IMR-90 (cell line): Measurements from ENCODE around the gene ABCA7. TPM values are rescaled to one million over a fixed set of nuclear protein-coding genes. Genes with fewer than 3 reads are reported as not detected.

Source experiments
- ATAC-seq: fragments of 200-7000 bp; cut with Tn5 transposase; 2 replicates; pipeline ENCODE4 v1.9.1; 2020; ENCODE audit warnings: low read depth, mild to moderate bottlenecking, moderate library complexity
- BruUV-seq: library from RNA; stranded (reverse); fragments of 400-500 nt; replicated peaks from 2 replicates; lab custom pipeline; 2021; lab: Mats Ljungman, UMichigan
- CTCF ChIA-PET: fragments of 300-600 bp; formaldehyde crosslinking; extraction: SDS; loops from one replicate; lab custom pipeline; 2021; ENCODE audit warnings: antibody characterized with exemption; lab: Yijun Ruan, JAX
- POLR2A ChIA-PET: fragments of 300-600 bp; sonication (Branson Sonifier 250); formaldehyde crosslinking; loops from one replicate; lab custom pipeline; 2022; ENCODE audit warnings: antibody characterized with exemption; ENCODE audit not compliant: unreplicated experiment; lab: Charles Lee
- DNase-seq: peaks from one replicate; pipeline ENCODE4 v3.0.0; 2013
- H2AFZ ChIP-seq: replicated peaks from 2 replicates; pipeline ENCODE3; 2013; ENCODE audit warnings: low read length, mild to moderate bottlenecking; ENCODE audit not compliant: poor library complexity
- H2AK5ac ChIP-seq: 2 replicates; pipeline ENCODE4 v1.6.1; 2013; ENCODE audit warnings: low read depth, low read length, inconsistent platforms
- H2AK9ac ChIP-seq: replicated peaks from 2 replicates; pipeline ENCODE3; 2013; ENCODE audit warnings: mild to moderate bottlenecking, low read depth, low read length, moderate library complexity; ENCODE audit not compliant: poor library complexity
- H2BK120ac ChIP-seq: 2 replicates; pipeline ENCODE4 v1.6.1; 2013; ENCODE audit warnings: low read depth, low read length, inconsistent platforms
- H2BK15ac ChIP-seq: 3 replicates; pipeline ENCODE4 v1.6.1; 2013; ENCODE audit warnings: low read depth, low read length, inconsistent platforms
- H2BK20ac ChIP-seq: 2 replicates; pipeline ENCODE4 v1.6.1; 2013; ENCODE audit warnings: low read depth, mild to moderate bottlenecking, inconsistent platforms, low read length, moderate library complexity
- H2BK5ac ChIP-seq: 2 replicates; pipeline ENCODE4 v1.6.1; 2013; ENCODE audit warnings: mild to moderate bottlenecking, low read depth, low read length, inconsistent platforms; ENCODE audit not compliant: poor library complexity, severe bottlenecking
- H3K14ac ChIP-seq: replicated peaks from 2 replicates; pipeline ENCODE4 v1.6.1; 2013; ENCODE audit warnings: low read depth, low read length, inconsistent platforms
- H3K18ac ChIP-seq: 2 replicates; pipeline ENCODE4 v1.6.1; 2013; ENCODE audit warnings: low read depth, low read length, control low read depth
- H3K23ac ChIP-seq: 2 replicates; pipeline ENCODE4 v1.6.1; 2013; ENCODE audit warnings: low read depth, low read length, inconsistent platforms
- H3K27ac ChIP-seq: 2 replicates; pipeline ENCODE4 v1.5.1; 2013; ENCODE audit warnings: mild to moderate bottlenecking, control low read depth, low read length; ENCODE audit not compliant: insufficient read depth
- H3K27me3 ChIP-seq: 2 replicates; pipeline ENCODE4 v1.6.1; 2013; ENCODE audit warnings: low read length; ENCODE audit not compliant: control insufficient read depth, insufficient read depth
- H3K36me3 ChIP-seq: 2 replicates; pipeline ENCODE4 v1.6.1; 2013; ENCODE audit warnings: low read length, mixed read lengths; ENCODE audit not compliant: control insufficient read depth, insufficient read depth
- H3K4ac ChIP-seq: 2 replicates; pipeline ENCODE4 v1.6.1; 2013; ENCODE audit warnings: low read depth, low read length, inconsistent platforms
- H3K4me1 ChIP-seq: 2 replicates; pipeline ENCODE4 v1.6.1; 2013; ENCODE audit warnings: low read length, mixed read lengths; ENCODE audit not compliant: control insufficient read depth, insufficient read depth
- H3K4me2 ChIP-seq: 2 replicates; pipeline ENCODE4 v1.6.1; 2013; ENCODE audit warnings: low read depth, mild to moderate bottlenecking, control low read depth, low read length, moderate library complexity
- H3K4me3 ChIP-seq: 2 replicates; pipeline ENCODE4 v1.5.1; 2013; ENCODE audit warnings: low read depth, mild to moderate bottlenecking, control low read depth, low read length, moderate library complexity; ENCODE audit not compliant: insufficient read depth
- H3K56ac ChIP-seq: 2 replicates; pipeline ENCODE4 v1.6.1; 2013; ENCODE audit warnings: low read length, inconsistent platforms; ENCODE audit not compliant: insufficient read depth; ENCODE audit errors: extremely low read depth
- H3K79me1 ChIP-seq, 2 experiments: 2 replicates each; pipeline ENCODE4 v1.6.1; 2013; ENCODE audit warnings: low read length in 2 of 2, inconsistent platforms in 1 of 2, low read depth in 1 of 2
- H3K9ac ChIP-seq: 2 replicates; pipeline ENCODE4 v1.6.1; 2013; ENCODE audit warnings: low read depth, low read length, control low read depth
- H3K9me1 ChIP-seq: 2 replicates; pipeline ENCODE4 v1.6.1; 2013; ENCODE audit warnings: low read length, inconsistent platforms; ENCODE audit not compliant: insufficient read depth
- H3K9me3 ChIP-seq: 2 replicates; pipeline ENCODE4 v1.6.1; 2013; ENCODE audit warnings: low read length; ENCODE audit not compliant: control insufficient read depth, insufficient read depth
- H4K20me1 ChIP-seq: 2 replicates; pipeline ENCODE4 v1.6.1; 2013; ENCODE audit warnings: low read length, inconsistent platforms; ENCODE audit not compliant: insufficient read depth
- H4K5ac ChIP-seq: 2 replicates; pipeline ENCODE4 v1.6.1; 2013; ENCODE audit warnings: mild to moderate bottlenecking, low read depth, low read length, control low read depth
- H4K8ac ChIP-seq, 2 experiments: 2 replicates each; pipeline ENCODE4 v1.6.1; 2013; ENCODE audit warnings: low read depth in 2 of 2, low read length in 2 of 2, control low read depth in 1 of 2, inconsistent platforms in 1 of 2
- H4K91ac ChIP-seq: 2 replicates; pipeline ENCODE4 v1.6.1; 2013; ENCODE audit warnings: low read depth, low read length, inconsistent platforms; ENCODE audit not compliant: insufficient read depth
- BHLHE40 ChIP-seq: fragments of 150-350 bp; IDR thresholded peaks from 2 replicates; pipeline ENCODE4 v1.6.1; 2016; ENCODE audit warnings: mild to moderate bottlenecking, low read depth, low read length
- CEBPB ChIP-seq: IDR thresholded peaks from 2 replicates; pipeline ENCODE4 v1.6.1; 2012; ENCODE audit warnings: low read depth, low read length, improper control_type of control experiment
- CHD1 ChIP-seq: IDR thresholded peaks from 2 replicates; pipeline ENCODE4 v1.6.1; 2012; ENCODE audit warnings: low read depth, low read length, improper control_type of control experiment
- CTCF ChIP-seq: conservative IDR thresholded peaks from 2 replicates; pipeline ENCODE4 v1.5.1; 2012; ENCODE audit warnings: mild to moderate bottlenecking, low read depth, low read length, improper control_type of control experiment
- ELK1 ChIP-seq: fragments of 150-350 bp; IDR thresholded peaks from 2 replicates; pipeline ENCODE4 v1.6.1; 2016; ENCODE audit warnings: low read depth, mild to moderate bottlenecking, low read length, moderate library complexity, borderline replicate concordance
- FOS ChIP-seq: fragments of 150-350 bp; IDR thresholded peaks from 2 replicates; pipeline ENCODE4 v1.6.1; 2016; ENCODE audit warnings: low read depth, low read length
- MAZ ChIP-seq: IDR thresholded peaks from 2 replicates; pipeline ENCODE4 v1.6.1; 2012; ENCODE audit warnings: low read depth, mild to moderate bottlenecking, low read length, improper control_type of control experiment, moderate library complexity, borderline replicate concordance
- MXI1 ChIP-seq: IDR thresholded peaks from 2 replicates; pipeline ENCODE4 v1.6.1; 2012; ENCODE audit warnings: low read depth, mild to moderate bottlenecking, low read length, moderate library complexity, borderline replicate concordance
- RAD21 ChIP-seq: IDR thresholded peaks from 2 replicates; pipeline ENCODE4 v1.6.1; 2012; ENCODE audit warnings: low read length, improper control_type of control experiment
- RCOR1 ChIP-seq: IDR thresholded peaks from 2 replicates; pipeline ENCODE4 v1.6.1; 2012; ENCODE audit warnings: mild to moderate bottlenecking, low read length, improper control_type of control experiment; ENCODE audit not compliant: insufficient replicate concordance
- RFX5 ChIP-seq: IDR thresholded peaks from 2 replicates; pipeline ENCODE4 v1.8.0; 2012; ENCODE audit warnings: low read depth, mild to moderate bottlenecking, low read length, moderate library complexity
- SMC3 ChIP-seq: fragments of 150-350 bp; IDR thresholded peaks from 2 replicates; pipeline ENCODE4 v1.6.1; 2016; ENCODE audit warnings: low read depth, mild to moderate bottlenecking, antibody characterized with exemption, low read length, moderate library complexity
- USF2 ChIP-seq: fragments of 150-350 bp; IDR thresholded peaks from 2 replicates; pipeline ENCODE4 v1.6.1; 2017; ENCODE audit warnings: mild to moderate bottlenecking, antibody characterized with exemption, low read length, low read depth
- WGBS, 2 experiments: methylation state at CpG; one replicate each; pipeline versions ENCODE4 v1.1.5 to v1.1.7; 2013; ENCODE audit warnings: missing lambda C conversion rate in 2 of 2; ENCODE audit not compliant: insufficient read length in 1 of 2; ENCODE audit errors: extremely low coverage in 2 of 2; 5-methylcytosine and 5-hydroxymethylcytosine counted together
- dilution Hi-C: fragments of 300-500 bp; cut with HindIII; formaldehyde crosslinking; loops from one replicate; pipeline ENCODE4 v1.14.3; 2018; ENCODE audit warnings: low sequenced_read_pairs; ENCODE audit not compliant: unreplicated experiment
- in situ Hi-C: fragments of 300-500 bp; cut with MboI; formaldehyde crosslinking; loops from 3 replicates; pipeline ENCODE4 v1.14.3; 2019; ENCODE audit warnings: low sequenced_read_pairs, inconsistent platforms, mixed read lengths
- intact Hi-C: fragments of 100-400 bp; cut with micrococcal nuclease; formaldehyde crosslinking; loops from 2 replicates; pipeline ENCODE4 v1.10.0; 2022
- polyA plus RNA-seq, 3 experiments: library from polyadenylated mRNA; depleted of rRNA; stranded (reverse); fragments of >200 nt; gene quantifications; 2 replicates each; pipeline ENCODE4 v1.2.3, GENCODE V29; 2012; ENCODE audit warnings: low replicate concordance in 1 of 3
- total RNA-seq: library from RNA; depleted of rRNA; stranded (reverse); fragments of >200 nt; gene quantifications from 2 replicates; pipeline ENCODE4 v1.2.3, GENCODE V29; 2012

ABCA7 gene
- total and polyA plus RNA-seq, 2 of the 4 experiments (the other 2 are of a cell fraction) = 0.36 to 3.3 TPM

- Histone ChIP-seq H2BK20ac (no peak overlapping the region), H3K9ac (no peak overlapping the region), H3K56ac (no peak overlapping the region), H2AK9ac (peak overlapping the region; percentile 73), H3K9me3 (no peaks in the 10 kb centered on the region), H3K27ac (peak overlapping the region; percentile 65), H3K79me1 (peaks cover 0 to 38% of the 10 kb centered on the region in 2 experiments; a peak in 3 of 4 replicates), H3K27me3 (no peaks in the 10 kb centered on the region), H3K14ac (no peak overlapping the region), H3K4me1 (peaks cover 19% of the 10 kb centered on the region), H3K9me1 (no peaks in the 10 kb centered on the region), H4K8ac (no peak overlapping the region), H3K4me2 (no peak overlapping the region), H3K36me3 (peaks cover 38% of the 10 kb centered on the region), H4K20me1 (peaks cover 54% of the 10 kb centered on the region), H3K4me3 (no peak overlapping the region), H2AK5ac (0 out of 2 replicates have a peak overlapping the region, but pooled peaks have one; percentile 77), H2BK5ac (peak overlapping the region; percentile 71), H4K91ac (no peak overlapping the region), H3K4ac (no peak overlapping the region), H3K23ac (no peak overlapping the region), H2BK15ac (no peak overlapping the region), H2BK120ac (no peak overlapping the region), H4K5ac (no peak overlapping the region), H3K18ac (no peak overlapping the region), H2AFZ (no peak overlapping the region)
- intact Hi-C loops = no loop called here
- dilution Hi-C loops = no loop called here
- CTCF ChIA-PET = interaction anchor here (1.4 kb wide), 1 partner anchor 11 kb away, joined by 3 read pairs; no protein-coding TSS in a partner anchor
- ATAC-seq = no peak
- BruUV-seq = no TSS peak
- no peak for DNase-seq
- WGBS, 2 experiments = 93% methylated on average over 3 of the region's 56 CpGs; no CpG with 5 or more reads in 1 of the 2 experiments
- in situ Hi-C loops = no loop called here
- POLR2A ChIA-PET = no interaction called here
- TF ChIP-seq RAD21 (no peak), CHD1 (no peak), FOS (no peak), SMC3 (no peak), BHLHE40 (no peak), RCOR1 (no peak), CTCF (no peak), USF2 (no peak), RFX5 (no peak), MAZ (no peak), MXI1 (no peak), ELK1 (no peak), CEBPB (no peak)
These were observed 29.1 kb upstream of the ABCA7 start for GRCh38 chr19:1010586-1011510.
